HG02970 (cell line): ENCODE measurements around the gene FBXO9.

ENCODE experiments used
- ATAC-seq: cut with Tn5 transposase; IDR thresholded peaks from one replicate; pipeline ENCODE4 v1.9.1; 2021; ENCODE audit warnings: mild to moderate bottlenecking, moderate library complexity, moderate number of reproducible peaks; ENCODE audit not compliant: unreplicated experiment, low FRiP score

The FBXO9 gene

DNA sequence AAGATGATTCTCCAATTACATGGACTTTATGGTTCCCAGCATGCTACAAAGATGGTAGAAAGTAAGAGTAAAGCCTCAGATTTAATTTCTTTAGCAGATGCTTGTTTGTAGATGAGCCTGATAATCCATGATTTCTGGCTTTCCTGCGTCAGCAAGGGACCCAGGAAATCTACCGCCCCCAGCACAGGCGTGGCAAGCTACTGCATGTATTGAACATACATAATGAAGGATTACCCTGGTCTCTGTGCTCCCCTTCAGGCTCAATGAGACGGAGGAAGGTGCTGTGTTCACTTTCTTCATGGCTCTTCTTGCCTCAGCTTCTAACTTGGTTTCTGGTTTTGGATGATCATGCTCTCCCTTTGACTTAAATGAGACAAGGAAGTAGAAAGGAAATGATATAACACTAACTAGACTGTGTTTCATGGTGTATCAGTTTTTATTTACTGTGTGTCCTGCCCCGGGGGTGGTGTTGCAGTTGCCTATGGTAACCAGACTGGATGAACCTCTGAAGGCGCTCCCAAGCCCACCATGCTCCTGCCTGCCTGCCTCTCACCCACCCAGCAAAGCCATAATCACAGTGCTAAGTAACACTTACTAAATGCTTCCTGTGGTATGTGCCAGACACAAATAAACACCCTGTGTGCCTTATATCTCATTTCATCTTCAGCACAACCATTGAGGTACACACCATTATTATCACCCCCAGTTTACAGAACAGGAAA lies 65.5 kb downstream of the FBXO9 start:
- no peak for ATAC-seq

DNA sequence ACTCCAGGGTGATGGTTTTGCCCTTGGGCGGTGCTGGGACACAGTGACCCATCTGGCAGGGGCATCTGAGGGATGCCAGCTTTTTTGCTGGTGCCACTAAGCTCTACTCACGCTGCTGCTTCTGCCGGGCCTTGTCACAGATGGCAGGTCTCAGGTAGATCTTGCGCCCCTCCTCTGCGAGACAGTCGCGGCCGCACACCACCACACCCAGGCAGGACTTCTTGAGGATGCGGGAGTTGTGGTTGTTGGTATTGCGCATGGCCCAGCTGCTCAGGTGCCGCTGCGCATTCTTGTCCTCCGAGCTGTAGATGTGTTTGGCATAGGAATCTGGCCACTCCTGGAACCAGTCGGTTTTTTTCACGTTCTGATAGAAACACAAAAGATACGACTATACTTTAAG lies 68.8 kb downstream of the FBXO9 start:
- ATAC-seq: no peak

DNA sequence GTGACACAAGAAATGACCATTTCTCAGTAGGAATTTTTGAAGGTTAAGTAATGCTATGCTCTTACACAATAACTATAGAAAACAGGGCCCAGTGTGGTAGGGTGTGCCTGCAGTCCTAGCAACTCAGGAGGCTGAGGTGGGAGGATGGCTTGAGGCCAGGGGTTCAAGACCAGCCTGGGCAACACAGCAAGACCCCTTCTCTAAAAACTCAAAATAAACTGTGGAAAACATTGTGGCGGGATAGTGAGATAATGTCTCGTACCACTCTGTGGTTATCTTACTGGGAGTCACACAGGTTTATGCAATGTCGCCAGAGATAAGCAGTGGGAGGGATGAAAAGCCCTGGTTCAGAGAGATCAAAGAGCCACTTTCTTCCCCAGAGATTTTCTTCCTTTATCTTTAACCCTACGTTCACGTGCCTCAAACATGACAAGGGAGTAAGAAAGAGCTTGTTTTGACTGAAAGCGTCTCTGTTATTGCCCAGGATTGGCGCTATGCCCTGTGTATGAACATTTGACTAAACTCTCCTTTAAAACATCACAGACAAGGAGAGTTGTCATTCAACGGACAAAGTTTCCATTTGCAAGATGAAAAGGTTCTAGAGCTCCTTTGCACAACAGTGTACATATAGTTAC lies 69.5 kb downstream of the FBXO9 start:
- ATAC-seq: no peak

DNA sequence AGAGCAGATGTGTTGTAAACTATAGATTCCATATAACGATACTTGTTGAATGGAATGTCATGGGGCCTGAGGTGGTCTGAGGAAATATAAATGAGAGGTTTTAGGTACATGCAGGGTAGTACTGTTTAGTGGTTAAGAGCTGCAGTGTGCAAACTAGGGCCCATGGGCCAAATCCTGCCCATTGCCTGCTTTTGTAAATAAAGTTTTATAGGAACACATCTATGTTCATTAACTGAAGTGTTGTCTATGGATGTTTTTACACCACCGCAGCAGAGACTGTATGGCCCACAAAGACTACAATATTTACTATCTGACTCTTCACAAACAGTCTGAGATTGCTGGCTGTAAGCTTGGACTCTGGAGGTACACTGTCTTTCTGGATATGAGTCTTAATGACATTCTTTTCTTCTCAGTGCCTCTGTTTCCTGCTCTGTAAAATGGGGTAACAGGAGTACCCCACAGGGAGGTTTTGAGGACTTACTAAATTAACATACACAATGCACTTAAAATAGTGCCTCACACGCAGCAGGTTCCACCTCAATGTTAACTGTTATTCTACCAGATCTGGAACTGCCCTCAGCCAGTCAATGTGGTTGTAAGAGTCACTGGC lies 70.9 kb downstream of the FBXO9 start:
- no peak for ATAC-seq

DNA sequence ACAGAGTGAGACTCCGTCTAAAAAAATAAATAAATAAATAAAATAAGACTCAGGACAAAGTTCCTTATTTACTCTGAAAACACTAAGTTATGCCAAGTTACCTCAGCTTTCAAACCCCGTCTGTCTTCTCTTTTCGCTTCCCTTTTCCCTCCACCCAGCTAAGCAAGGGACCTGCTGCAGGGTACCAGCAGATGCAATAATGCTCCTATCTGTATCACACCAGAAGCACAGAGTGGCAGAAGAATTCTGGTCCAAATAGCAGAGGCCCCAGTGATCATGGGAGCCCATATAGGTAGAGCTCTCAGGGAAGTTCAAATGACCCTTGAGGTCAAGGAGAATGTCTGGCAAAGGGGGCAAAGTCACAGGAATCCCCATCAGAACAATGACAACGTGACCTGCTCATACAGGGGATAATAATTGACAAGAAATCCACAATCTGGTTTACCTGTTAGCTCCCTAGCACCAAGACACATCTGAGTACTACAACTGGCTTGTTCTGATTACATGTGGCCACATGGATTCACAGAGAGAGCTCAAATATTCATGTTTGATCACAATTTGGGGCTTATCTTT lies 74.7 kb downstream of the FBXO9 start:
- ATAC-seq: no peak

DNA sequence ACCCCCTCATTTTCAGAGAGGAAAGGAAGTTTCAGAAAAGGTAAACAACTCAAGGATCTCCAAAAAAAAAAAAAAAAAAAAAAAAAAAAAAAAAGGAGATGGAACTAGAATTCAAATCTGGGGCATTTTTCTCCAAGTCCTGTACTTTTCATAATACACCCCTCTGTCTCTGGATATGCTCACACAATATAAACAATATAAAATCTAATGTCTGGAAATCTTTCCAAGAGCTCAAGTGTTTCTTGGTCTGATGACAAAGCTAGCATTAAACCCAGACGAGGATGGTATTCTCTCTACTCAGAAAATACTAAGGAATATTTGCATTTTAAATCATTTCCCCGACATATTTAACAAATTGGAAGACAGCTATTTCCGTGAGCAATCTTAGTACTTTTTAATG lies 77.6 kb downstream of the FBXO9 start:
- ATAC-seq: no peak

DNA sequence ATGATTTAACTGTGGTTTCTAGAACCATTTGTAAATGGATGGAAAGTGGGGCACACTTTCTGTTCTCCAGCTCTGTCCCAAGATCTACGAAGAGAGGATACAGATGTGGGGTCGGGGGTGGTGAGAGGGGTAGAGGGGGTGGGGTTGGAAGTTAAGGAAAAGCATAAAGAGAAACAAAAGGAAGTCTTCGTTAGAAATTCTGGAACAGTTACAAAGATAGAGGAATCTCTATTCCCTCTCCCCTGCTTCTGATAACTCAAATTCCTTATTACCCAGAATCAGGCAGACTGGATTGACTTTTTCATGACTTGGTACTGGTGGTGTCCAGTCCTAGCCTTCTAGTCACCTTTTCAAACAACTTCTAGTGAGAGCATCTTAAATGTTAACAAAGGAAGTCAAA lies 78.5 kb downstream of the FBXO9 start:
- ATAC-seq: no peak

DNA sequence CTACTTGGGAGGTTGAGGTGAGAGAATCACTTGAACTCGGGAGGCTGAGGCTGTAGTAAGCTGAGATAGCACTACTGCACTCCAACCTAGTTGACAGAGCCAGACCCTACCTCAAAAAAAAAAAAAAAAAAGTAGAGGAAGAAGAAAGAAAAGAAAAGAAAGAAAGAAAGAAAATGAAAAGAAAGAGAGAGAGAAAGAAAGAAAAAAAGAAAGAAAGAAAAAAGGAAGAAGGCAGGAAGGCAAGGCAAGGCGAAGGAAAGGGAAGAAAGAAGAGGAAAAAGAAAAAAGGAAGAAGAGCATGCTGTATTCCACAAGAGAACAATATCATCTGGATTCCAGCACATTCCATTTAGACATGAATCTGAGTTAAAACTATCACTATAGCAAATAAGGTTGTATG lies 79.6 kb downstream of the FBXO9 start:
- ATAC-seq: no peak

DNA sequence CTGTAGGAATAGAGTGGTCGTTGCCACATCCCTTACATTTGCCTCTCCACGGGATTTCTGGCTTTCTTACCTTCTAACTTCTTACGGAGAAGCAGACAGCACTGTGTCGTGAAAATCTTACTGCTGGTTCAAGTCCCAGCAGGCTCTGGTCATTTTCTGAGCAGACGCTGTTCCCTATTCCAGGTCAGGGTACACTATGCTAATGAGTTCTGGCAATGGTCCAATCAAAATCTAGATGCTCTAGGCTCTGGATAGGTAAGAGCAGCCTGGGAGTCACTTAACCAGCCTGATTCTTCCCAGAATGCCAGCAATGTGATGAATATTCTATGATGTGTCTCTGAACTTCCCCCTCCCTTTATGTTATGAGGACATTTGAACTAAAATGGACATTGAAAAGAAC lies 83.5 kb downstream of the FBXO9 start, which contains the start of gene GCM1:
Gene GCM1, minus strand, starts transcription at position 158 of the 400 bp plus-strand sequence. CDS start 3,209 bp downstream, outside the sequence.
- no peak for ATAC-seq
